ENCODE data around the gene MEG3.

MEG3 gene

DNA sequence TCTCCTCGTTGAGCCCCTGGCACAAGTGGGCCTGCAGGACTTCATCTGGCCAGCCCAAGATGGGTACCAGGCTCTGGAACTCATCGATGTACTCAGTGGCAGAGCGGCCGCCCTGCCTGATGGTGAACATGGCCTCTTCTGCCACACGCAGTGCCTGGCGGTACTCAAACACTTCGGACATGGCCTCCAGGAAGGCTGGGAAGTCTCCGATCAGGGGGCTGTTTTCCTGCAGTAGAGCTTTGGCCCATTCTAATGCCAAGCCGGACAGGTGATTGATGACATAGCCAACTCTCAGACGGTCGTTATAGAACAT is 57.8 kb downstream of the MEG3 start:
- DNase-seq (ENCODE audit: insufficient read length, low spot score) (no peak), FAIRE-seq (no peak)
- TF ChIP-seq, protein P1, sequence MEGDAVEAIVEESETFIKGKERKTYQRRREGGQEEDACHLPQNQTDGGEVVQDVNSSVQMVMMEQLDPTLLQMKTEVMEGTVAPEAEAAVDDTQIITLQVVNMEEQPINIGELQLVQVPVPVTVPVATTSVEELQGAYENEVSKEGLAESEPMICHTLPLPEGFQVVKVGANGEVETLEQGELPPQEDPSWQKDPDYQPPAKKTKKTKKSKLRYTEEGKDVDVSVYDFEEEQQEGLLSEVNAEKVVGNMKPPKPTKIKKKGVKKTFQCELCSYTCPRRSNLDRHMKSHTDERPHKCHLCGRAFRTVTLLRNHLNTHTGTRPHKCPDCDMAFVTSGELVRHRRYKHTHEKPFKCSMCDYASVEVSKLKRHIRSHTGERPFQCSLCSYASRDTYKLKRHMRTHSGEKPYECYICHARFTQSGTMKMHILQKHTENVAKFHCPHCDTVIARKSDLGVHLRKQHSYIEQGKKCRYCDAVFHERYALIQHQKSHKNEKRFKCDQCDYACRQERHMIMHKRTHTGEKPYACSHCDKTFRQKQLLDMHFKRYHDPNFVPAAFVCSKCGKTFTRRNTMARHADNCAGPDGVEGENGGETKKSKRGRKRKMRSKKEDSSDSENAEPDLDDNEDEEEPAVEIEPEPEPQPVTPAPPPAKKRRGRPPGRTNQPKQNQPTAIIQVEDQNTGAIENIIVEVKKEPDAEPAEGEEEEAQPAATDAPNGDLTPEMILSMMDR (IDR thresholded peaks at IDR 0.05; ENCODE audit: insufficient read depth, missing control alignments), result no peak

DNA sequence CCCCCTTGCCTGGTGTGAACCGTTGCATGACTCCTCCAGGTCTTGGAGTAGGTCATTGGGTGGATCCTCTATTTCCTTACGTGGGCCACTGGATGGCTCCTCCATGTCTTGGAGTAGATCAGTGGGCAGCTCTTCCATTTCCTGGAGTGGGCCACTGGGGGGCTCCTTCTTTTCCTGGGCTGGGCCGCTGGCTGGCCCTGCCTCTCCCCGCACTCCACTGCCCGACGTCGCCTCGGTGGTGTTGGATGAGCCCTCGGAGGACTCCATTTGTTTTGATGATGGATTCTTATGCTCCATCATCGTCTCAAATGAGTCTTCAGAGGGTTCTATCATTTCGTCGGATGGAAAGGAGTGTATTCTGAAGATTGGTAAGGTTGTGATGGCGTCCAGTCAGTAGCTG is 58.5 kb downstream of the MEG3 start:
- FAIRE-seq, result no peak
- DNase-seq (ENCODE audit: insufficient read length, low spot score), result no peak
- TF ChIP-seq, protein P1 (IDR thresholded peaks at IDR 0.05; ENCODE audit: insufficient read depth, missing control alignments), result no peak

DNA sequence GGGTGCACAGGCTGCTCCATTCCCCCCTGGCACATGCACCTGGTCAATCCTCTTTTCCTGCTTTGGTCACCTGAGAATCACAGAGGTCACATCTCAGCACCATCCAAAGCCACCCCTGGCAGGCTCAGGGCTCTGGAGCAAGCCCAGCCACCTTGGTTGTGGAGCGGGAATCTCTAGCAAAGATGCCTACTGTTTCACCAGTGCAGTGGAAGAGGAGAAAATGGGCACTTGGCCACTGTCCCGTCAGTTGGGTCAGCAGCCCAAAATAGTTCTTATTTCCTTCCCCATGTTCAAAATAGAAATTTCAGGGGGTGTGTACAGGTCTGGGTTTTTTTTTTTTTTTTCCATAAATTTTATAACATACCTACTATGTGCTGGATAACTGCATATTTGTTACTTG is 59.3 kb downstream of the MEG3 start:
- FAIRE-seq (no peak), DNase-seq (ENCODE audit: insufficient read length, low spot score) (no peak)
- TF ChIP-seq, protein P1 (IDR thresholded peaks at IDR 0.05; ENCODE audit: insufficient read depth, missing control alignments), result no peak

DNA sequence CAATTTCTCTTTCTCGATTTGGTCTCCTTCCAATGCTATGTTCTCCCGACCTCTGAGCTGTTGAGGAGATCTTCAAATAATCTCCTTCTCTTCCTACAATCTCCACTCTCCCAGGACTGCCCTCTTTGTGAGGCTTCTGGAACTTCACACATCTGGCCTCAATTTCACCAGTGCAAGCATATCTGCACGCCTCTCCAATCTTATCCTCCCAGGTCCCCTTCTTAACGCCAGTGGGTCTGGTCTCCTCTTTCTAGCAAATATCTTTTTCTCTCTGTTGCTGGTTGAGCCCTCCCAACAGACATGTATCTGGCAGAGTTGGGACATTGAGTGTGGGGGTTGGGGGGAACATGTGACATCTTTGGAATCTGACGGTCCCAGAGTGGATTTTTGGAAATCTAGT is 59.7 kb downstream of the MEG3 start:
- TF ChIP-seq, protein P1 (IDR thresholded peaks at IDR 0.05; ENCODE audit: insufficient read depth, missing control alignments), result no peak
- FAIRE-seq (no peak), DNase-seq (ENCODE audit: insufficient read length, low spot score) (no peak)

DNA sequence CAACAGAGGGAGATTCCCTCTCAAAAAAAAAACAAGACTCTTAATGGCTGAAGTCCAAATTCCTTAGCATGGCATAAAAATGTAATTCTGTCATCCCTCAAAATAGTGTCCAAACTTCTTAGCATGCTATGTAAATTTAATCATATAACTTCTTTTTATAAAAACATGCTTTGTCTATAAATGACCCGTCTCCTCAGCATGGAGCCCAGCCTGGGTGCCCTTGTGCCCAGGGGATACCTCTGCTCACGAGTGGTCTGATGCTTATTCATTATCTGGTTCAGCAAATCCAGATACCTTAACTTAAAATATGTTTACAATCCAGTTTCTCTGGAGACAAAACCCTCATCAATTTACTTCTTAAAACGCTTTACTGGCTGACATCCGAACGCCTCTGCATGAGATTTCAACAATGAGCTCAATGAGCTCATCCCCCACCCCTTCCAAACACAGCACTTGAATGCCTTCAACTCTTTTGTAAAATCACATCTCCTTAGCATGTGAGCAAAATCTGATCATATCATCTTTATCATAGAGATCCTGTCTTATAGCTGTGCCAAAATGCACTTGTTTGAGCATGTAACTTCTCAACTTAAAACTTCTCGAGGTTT is 61.9 kb downstream of the MEG3 start:
- FAIRE-seq, result no peak
- TF ChIP-seq, protein P1 (IDR thresholded peaks at IDR 0.05; ENCODE audit: insufficient read depth, missing control alignments), result no peak
- DNase-seq (ENCODE audit: insufficient read length, low spot score), result no peak

DNA sequence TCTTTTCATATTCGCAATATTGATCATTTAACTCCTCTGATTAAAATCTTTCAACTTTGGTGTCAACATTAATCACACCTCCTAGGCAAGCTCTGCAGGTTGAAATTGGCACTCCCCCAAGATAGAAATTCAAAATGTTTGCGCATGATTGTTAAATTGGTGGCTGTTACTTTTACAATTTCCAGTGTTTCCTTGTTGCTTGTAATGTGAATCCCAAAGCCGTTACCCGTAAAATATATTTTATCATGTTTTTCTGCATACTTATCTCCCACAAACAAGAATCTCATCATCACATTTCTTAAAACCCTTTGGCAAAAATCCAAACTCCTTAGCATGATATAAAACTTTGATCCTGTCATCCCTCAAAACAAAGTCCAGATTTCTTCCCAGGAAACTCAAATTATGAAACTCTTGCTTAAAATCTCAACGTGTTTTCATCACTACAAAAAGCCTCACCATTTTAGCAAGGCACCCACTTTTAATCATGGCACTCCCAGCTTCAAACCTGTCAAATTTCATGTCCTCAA is 62.9 kb downstream of the MEG3 start:
- TF ChIP-seq, protein P1 (IDR thresholded peaks at IDR 0.05; ENCODE audit: insufficient read depth, missing control alignments), result no peak
- FAIRE-seq (no peak), DNase-seq (ENCODE audit: insufficient read length, low spot score) (no peak)

DNA sequence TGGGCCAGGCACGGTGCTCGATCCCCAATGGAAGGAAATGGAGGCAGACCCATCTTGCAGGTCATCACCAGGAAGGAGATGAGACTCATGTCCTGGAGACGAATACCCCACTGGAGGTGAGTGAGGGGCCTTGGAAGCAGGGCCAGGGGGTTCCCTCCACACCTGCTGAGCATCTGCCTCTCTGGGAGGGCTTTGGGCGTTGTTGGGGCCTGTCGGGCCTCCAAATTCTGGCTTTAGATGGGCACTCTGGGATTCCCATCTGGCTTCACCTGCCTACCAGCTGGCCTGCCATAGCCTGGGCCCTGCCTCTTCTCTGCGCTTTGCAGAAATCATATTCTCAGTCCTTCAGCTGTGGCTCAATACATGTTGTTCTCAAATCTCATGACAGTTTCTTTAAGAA is 63.7 kb downstream of the MEG3 start:
- DNase-seq (ENCODE audit: insufficient read length, low spot score) (no peak), FAIRE-seq (no peak)
- TF ChIP-seq, protein P1 (IDR thresholded peaks at IDR 0.05; ENCODE audit: insufficient read depth, missing control alignments), result no peak

Data from D721Med (cell line).